IPS-18a (cell line): Measurements from ENCODE around the gene MYH6.
"Not testable (repeated sequence)": the region's sequence is repeated elsewhere in the genome, so short reads cannot be mapped to it uniquely, and the experiment has no call there.

Experiments
- H3K27ac ChIP-seq: one replicate; pipeline ENCODE4 v1.5.1; 2013; ENCODE audit warnings: low read length
- H3K27me3 ChIP-seq: one replicate; pipeline ENCODE4 v1.6.1; 2013; ENCODE audit warnings: mild to moderate bottlenecking, low read length; ENCODE audit not compliant: control insufficient read depth, insufficient read depth
- H3K36me3 ChIP-seq: one replicate; pipeline ENCODE4 v1.6.1; 2013; ENCODE audit warnings: low read depth, low read length; ENCODE audit not compliant: control insufficient read depth
- H3K4me1 ChIP-seq: one replicate; pipeline ENCODE4 v1.6.1; 2013; ENCODE audit warnings: low read depth, low read length; ENCODE audit not compliant: control insufficient read depth
- H3K4me3 ChIP-seq: one replicate; pipeline ENCODE4 v1.5.1; 2013; ENCODE audit warnings: low read length
- H3K9ac ChIP-seq: one replicate; pipeline ENCODE4 v1.6.1; 2013; ENCODE audit warnings: mild to moderate bottlenecking, low read length, moderate library complexity
- H3K9me3 ChIP-seq: one replicate; pipeline ENCODE4 v1.6.1; 2013; ENCODE audit warnings: low read depth, low read length; ENCODE audit not compliant: control insufficient read depth

The MYH6 gene

GRCh38 chr14:23386999-23387398 is 21.1 kb downstream of the MYH6 start:
- Histone ChIP-seq H3K27me3 (no peaks in the 10 kb centered on the region), H3K9ac (no peak overlapping the region), H3K27ac (no peak overlapping the region), H3K9me3 (no peaks in the 10 kb centered on the region), H3K4me1 (no peaks in the 10 kb centered on the region), H3K4me3 (no peak overlapping the region), H3K36me3 (no peaks in the 10 kb centered on the region)

GRCh38 chr14:23386266-23386657 is 21.8 kb downstream of the MYH6 start:
- not testable (repeated sequence) for H3K4me3 ChIP-seq, H3K36me3 ChIP-seq, H3K27ac ChIP-seq, H3K27me3 ChIP-seq, H3K4me1 ChIP-seq, H3K9ac ChIP-seq, H3K9me3 ChIP-seq

GRCh38 chr14:23385642-23386265 is 22.3 kb downstream of the MYH6 start:
- Histone ChIP-seq H3K4me3 (no peak overlapping the region), H3K36me3 (no peaks in the 10 kb centered on the region), H3K9me3 (no peaks in the 10 kb centered on the region), H3K27ac (no peak overlapping the region), H3K4me1 (no peaks in the 10 kb centered on the region), H3K27me3 (no peaks in the 10 kb centered on the region), H3K9ac (no peak overlapping the region)

GRCh38 chr14:23385244-23385641 is 22.8 kb downstream of the MYH6 start:
- Histone ChIP-seq H3K27ac (no peak overlapping the region), H3K27me3 (no peaks in the 10 kb centered on the region), H3K4me1 (no peaks in the 10 kb centered on the region), H3K9me3 (no peaks in the 10 kb centered on the region), H3K9ac (no peak overlapping the region), H3K36me3 (no peaks in the 10 kb centered on the region), H3K4me3 (no peak overlapping the region)

- Histone ChIP-seq H3K4me1 (no peaks in the 10 kb centered on the region), H3K27me3 (no peaks in the 10 kb centered on the region), H3K27ac (no peak overlapping the region), H3K9ac (no peak overlapping the region), H3K9me3 (no peaks in the 10 kb centered on the region), H3K4me3 (no peak overlapping the region), H3K36me3 (no peaks in the 10 kb centered on the region)
Measured at GRCh38 chr14:23384364-23385080, 23.6 kb downstream of the MYH6 start.

- H3K9me3 ChIP-seq, result no peaks in the 10 kb centered on the region
- H3K4me1 ChIP-seq, result no peaks in the 10 kb centered on the region
- H3K9ac ChIP-seq, result no peak overlapping the region
- no peak overlapping the region for H3K27ac ChIP-seq
- H3K36me3 ChIP-seq, result no peaks in the 10 kb centered on the region
- H3K4me3 ChIP-seq, result no peak overlapping the region
- H3K27me3 ChIP-seq, result peaks cover 2% of the 10 kb centered on the region
Measured at GRCh38 chr14:23382731-23383440, 25.2 kb downstream of the MYH6 start.

- Histone ChIP-seq H3K9ac (no peak overlapping the region), H3K9me3 (no peaks in the 10 kb centered on the region), H3K4me1 (no peaks in the 10 kb centered on the region), H3K27ac (no peak overlapping the region), H3K4me3 (no peak overlapping the region), H3K27me3 (peaks cover 8% of the 10 kb centered on the region), H3K36me3 (no peaks in the 10 kb centered on the region)
Measured at GRCh38 chr14:23382276-23382675, 25.8 kb downstream of the MYH6 start.

GRCh38 chr14:23381871-23382270 is 26.2 kb downstream of the MYH6 start:
- no peaks in the 10 kb centered on the region for H3K36me3 ChIP-seq
- H3K4me3 ChIP-seq, result no peak overlapping the region
- H3K27me3 ChIP-seq, result peaks cover 8% of the 10 kb centered on the region
- H3K9me3 ChIP-seq, result no peaks in the 10 kb centered on the region
- no peak overlapping the region for H3K27ac ChIP-seq
- no peaks in the 10 kb centered on the region for H3K4me1 ChIP-seq
- no peak overlapping the region for H3K9ac ChIP-seq

DNA sequence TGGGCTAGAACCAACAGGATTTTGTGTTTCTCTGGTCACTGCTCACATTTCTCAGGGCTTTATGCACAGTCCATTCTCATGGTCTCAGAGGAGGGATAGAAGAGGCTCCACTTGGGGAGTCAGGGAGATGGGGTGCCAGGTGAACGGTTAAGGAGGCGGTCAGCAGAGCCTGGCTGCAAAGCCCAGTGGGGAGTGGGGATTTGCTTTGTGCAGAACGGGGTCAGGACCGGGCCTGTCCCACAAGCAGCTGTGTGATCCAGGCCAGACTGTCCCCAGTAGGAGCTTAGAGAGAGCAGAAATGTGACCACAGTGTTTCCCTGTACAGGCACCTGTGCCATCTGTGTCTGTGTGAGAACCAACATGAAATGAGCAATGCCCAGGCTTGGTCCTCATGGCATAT is 27.1 kb downstream of the MYH6 start:
- H3K36me3 ChIP-seq, result no peaks in the 10 kb centered on the region
- no peak overlapping the region for H3K4me3 ChIP-seq
- peaks cover 8% of the 10 kb centered on the region for H3K27me3 ChIP-seq
- no peaks in the 10 kb centered on the region for H3K9me3 ChIP-seq
- no peak overlapping the region for H3K9ac ChIP-seq
- H3K4me1 ChIP-seq, result peaks cover 4% of the 10 kb centered on the region
- H3K27ac ChIP-seq, result no peak overlapping the region

- no peak overlapping the region for H3K27ac ChIP-seq
- peaks cover 8% of the 10 kb centered on the region for H3K27me3 ChIP-seq
- no peak overlapping the region for H3K9ac ChIP-seq
- peaks cover 4% of the 10 kb centered on the region for H3K4me1 ChIP-seq
- H3K4me3 ChIP-seq, result no peak overlapping the region
- H3K9me3 ChIP-seq, result no peaks in the 10 kb centered on the region
- no peaks in the 10 kb centered on the region for H3K36me3 ChIP-seq
Measured at GRCh38 chr14:23380197-23380914, 27.7 kb downstream of the MYH6 start.

DNA sequence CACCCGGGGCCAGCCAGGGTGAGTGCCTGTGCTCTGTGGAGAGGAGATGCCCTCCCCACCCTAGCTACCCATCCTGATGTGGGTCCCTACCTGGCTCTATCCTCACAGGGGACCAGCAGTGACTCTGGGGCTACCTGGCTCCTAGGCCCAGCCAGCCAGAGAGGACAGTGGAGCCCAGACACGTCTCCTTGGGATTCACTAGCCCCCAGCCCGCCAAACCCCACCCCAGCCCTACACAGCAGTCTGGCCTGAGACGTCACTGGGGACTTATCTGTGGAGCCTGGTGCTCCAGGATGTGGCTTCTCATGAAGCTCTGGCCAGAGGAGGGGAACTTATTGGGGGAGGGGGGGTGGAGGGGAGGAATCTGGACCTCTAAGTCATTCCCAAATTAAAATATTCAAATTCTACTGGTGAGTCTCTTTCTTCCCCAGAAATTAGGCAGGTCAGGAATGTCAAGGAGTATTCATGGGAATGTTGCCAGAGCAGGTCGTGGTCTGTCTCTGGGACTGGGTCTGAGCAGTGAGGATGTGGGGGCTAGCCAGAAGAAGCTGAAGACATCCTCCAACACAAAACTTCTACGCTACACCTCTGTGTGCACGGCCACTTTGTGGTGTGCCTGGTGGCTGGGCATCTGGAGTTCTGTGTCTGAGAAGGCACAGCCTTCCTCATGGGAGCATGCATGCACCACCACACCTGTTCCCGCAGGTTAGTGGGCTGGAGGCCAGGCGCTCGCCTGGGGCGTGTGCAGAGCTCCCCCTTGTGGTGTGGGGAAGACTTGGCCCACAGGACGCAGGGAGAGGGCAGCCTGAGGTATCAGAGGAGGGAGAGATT is 28.5 kb downstream of the MYH6 start:
- no peaks in the 10 kb centered on the region for H3K36me3 ChIP-seq
- H3K27ac ChIP-seq, result no peak overlapping the region
- no peak overlapping the region for H3K4me3 ChIP-seq
- peaks cover 8% of the 10 kb centered on the region for H3K27me3 ChIP-seq
- peaks cover 4% of the 10 kb centered on the region for H3K4me1 ChIP-seq
- H3K9ac ChIP-seq, result no peak overlapping the region
- H3K9me3 ChIP-seq, result no peaks in the 10 kb centered on the region
